Mammary epithelial cell (primary cell): Measurements from ENCODE around the gene RAPH1.

Experiments
- EZH2 ChIP-seq: IDR thresholded peaks from 2 replicates; pipeline ENCODE4 v1.6.1; 2012; ENCODE audit warnings: low read length, inconsistent platforms, borderline replicate concordance
- TF ChIP-seq, protein P1 (sequence below), 2 donors: IDR thresholded peaks in 1 of 2; conservative IDR thresholded peaks in 1 of 2; 2 replicates each; pipeline ENCODE4 v1.5.1; 2011 to 2012; ENCODE audit warnings: inconsistent platforms in 2 of 2, low read length in 2 of 2, mild to moderate bottlenecking in 2 of 2, control low read depth in 1 of 2, low read depth in 1 of 2; ENCODE audit not compliant: insufficient read depth in 1 of 2; ENCODE audit errors: extremely low read depth in 1 of 2

DNA sequence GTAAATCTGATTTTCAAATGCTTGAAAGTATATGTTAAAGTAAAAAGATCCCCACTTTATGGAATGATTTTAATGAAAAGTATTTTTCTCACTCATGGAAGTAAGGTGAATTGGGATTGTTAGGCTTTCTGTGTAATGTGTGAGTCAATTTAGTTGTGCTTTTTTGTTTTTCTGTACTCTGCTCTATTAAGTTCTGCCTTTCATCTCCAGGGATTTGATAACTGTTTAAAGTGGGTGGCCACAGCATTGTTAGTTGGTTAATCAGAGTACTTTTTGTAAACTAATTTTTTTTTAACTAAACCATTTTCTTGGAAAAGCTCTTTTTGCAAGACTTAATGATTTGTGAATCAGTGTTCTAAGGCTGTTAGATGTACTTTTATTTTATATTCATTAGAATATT is 130.1 kb downstream of the RAPH1 start:
- no peak for TF ChIP-seq EZH2
- TF ChIP-seq, protein P1, sequence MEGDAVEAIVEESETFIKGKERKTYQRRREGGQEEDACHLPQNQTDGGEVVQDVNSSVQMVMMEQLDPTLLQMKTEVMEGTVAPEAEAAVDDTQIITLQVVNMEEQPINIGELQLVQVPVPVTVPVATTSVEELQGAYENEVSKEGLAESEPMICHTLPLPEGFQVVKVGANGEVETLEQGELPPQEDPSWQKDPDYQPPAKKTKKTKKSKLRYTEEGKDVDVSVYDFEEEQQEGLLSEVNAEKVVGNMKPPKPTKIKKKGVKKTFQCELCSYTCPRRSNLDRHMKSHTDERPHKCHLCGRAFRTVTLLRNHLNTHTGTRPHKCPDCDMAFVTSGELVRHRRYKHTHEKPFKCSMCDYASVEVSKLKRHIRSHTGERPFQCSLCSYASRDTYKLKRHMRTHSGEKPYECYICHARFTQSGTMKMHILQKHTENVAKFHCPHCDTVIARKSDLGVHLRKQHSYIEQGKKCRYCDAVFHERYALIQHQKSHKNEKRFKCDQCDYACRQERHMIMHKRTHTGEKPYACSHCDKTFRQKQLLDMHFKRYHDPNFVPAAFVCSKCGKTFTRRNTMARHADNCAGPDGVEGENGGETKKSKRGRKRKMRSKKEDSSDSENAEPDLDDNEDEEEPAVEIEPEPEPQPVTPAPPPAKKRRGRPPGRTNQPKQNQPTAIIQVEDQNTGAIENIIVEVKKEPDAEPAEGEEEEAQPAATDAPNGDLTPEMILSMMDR (conservative IDR thresholded peaks at IDR 0.05 in 1 of 2, IDR thresholded peaks at IDR 0.05 in 1 of 2; ENCODE audit: extremely low read depth in 1 of 2, insufficient read depth in 1 of 2, low read depth in 1 of 2, low read length in 2 of 2): no peak
